Naive thymus-derived CD8-positive, alpha-beta T cell (primary cell): Measurements from ENCODE around the gene UGGT2. TPM values are rescaled to one million over a fixed set of nuclear protein-coding genes. Genes with fewer than 3 reads are reported as not detected.

Source experiments
- ATAC-seq, 2 donors: fragments of 150-1000 bp; cut with Tn5 transposase in 1 of 2; sonication (Bioruptor Pico), chemical (Tn5 transposase) in 1 of 2; 1 replicate in 1 of 2; 2 replicates in 1 of 2; pipeline ENCODE4 v1.10.0; 2021; ENCODE audit warnings: mild to moderate bottlenecking in 2 of 2, moderate library complexity in 2 of 2
- POLR2A ChIA-PET: fragments of 350-600 bp; sonication (Branson Sonifier 250); formaldehyde crosslinking; loops from one replicate; lab custom pipeline; 2021; ENCODE audit warnings: antibody characterized with exemption; lab: Charles Lee
- DNase-seq, 10 donors: peaks; one replicate each; pipeline versions ENCODE4 v3.0.0 to v3.0.0-alpha.2; 2020 to 2022
- H3K27ac Mint-ChIP-seq, 10 donors: one replicate each; pipeline ENCODE4 v1.8.0; 2020 to 2022; ENCODE audit warnings: mild to moderate bottlenecking in 10 of 10, mixed read lengths in 10 of 10, moderate library complexity in 4 of 10, inconsistent platforms in 1 of 10
- H3K27me3 Mint-ChIP-seq, 5 donors: one replicate each; pipeline ENCODE4 v1.8.0; 2021 to 2022; ENCODE audit warnings: mixed read lengths in 5 of 5
- H3K36me3 Mint-ChIP-seq, 3 donors: one replicate each; pipeline ENCODE4 v1.8.0; 2020 to 2022; ENCODE audit warnings: mixed read lengths in 3 of 3, mild to moderate bottlenecking in 2 of 3, inconsistent platforms in 1 of 3
- H3K4me1 Mint-ChIP-seq, 4 donors: one replicate each; pipeline ENCODE4 v1.8.0; 2021 to 2022; ENCODE audit warnings: mixed read lengths in 4 of 4
- H3K4me3 Mint-ChIP-seq, 10 donors: one replicate each; pipeline ENCODE4 v1.8.0; 2020 to 2022; ENCODE audit warnings: mild to moderate bottlenecking in 10 of 10, mixed read lengths in 10 of 10, moderate library complexity in 6 of 10, inconsistent platforms in 1 of 10
- H3K9me3 Mint-ChIP-seq, 9 donors: one replicate each; pipeline ENCODE4 v1.8.0; 2020 to 2022; ENCODE audit warnings: mixed read lengths in 9 of 9, mild to moderate bottlenecking in 3 of 9, inconsistent platforms in 1 of 9, moderate library complexity in 1 of 9
- polyA plus RNA-seq, 3 donors: library from polyadenylated mRNA; unstranded; fragments of 300-500 nt; fragmentation: Illumina TruSeq; gene quantifications; one replicate each; pipeline ENCODE4 v1.2.3, GENCODE V29; 2021
- total RNA-seq, 8 experiments: library from RNA in 2 of 8; stranded (reverse) in 2 of 8; gene quantifications; one replicate each; pipeline ENCODE4 v1.2.3 and lab custom pipeline; 2021 to 2026

The UGGT2 gene, protein sequence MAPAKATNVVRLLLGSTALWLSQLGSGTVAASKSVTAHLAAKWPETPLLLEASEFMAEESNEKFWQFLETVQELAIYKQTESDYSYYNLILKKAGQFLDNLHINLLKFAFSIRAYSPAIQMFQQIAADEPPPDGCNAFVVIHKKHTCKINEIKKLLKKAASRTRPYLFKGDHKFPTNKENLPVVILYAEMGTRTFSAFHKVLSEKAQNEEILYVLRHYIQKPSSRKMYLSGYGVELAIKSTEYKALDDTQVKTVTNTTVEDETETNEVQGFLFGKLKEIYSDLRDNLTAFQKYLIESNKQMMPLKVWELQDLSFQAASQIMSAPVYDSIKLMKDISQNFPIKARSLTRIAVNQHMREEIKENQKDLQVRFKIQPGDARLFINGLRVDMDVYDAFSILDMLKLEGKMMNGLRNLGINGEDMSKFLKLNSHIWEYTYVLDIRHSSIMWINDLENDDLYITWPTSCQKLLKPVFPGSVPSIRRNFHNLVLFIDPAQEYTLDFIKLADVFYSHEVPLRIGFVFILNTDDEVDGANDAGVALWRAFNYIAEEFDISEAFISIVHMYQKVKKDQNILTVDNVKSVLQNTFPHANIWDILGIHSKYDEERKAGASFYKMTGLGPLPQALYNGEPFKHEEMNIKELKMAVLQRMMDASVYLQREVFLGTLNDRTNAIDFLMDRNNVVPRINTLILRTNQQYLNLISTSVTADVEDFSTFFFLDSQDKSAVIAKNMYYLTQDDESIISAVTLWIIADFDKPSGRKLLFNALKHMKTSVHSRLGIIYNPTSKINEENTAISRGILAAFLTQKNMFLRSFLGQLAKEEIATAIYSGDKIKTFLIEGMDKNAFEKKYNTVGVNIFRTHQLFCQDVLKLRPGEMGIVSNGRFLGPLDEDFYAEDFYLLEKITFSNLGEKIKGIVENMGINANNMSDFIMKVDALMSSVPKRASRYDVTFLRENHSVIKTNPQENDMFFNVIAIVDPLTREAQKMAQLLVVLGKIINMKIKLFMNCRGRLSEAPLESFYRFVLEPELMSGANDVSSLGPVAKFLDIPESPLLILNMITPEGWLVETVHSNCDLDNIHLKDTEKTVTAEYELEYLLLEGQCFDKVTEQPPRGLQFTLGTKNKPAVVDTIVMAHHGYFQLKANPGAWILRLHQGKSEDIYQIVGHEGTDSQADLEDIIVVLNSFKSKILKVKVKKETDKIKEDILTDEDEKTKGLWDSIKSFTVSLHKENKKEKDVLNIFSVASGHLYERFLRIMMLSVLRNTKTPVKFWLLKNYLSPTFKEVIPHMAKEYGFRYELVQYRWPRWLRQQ (N-terminal part only)
- total RNA-seq (not detected), polyA plus RNA-seq (not detected), total RNA-seq (lab: John Stamatoyannopoulos, UW) (0 to 0.43 (median 0) reads per million in 6 experiments)

- peaks cover 35 to 66% (median 50%) of the 10 kb centered on the region in 5 donors for H3K27me3 Mint-ChIP-seq
- H3K27ac Mint-ChIP-seq: no peak within 1 kb of the TSS
- peaks cover 1 to 49% (median 12%) of the 10 kb centered on the region in 9 donors for H3K9me3 Mint-ChIP-seq
- ATAC-seq (no peak), DNase-seq (peak in 1 of 10 donors; percentile 3)
- POLR2A ChIA-PET: no interaction called here
- peak within 1 kb of the TSS in 8 of 10 donors; percentile 43 to 70 (median 64) for H3K4me3 Mint-ChIP-seq
- peaks cover 4 to 12% (median 8%) of the 10 kb centered on the region in 4 donors for H3K4me1 Mint-ChIP-seq
- H3K36me3 Mint-ChIP-seq: peaks cover 0 to 11% (median 0%) of the 10 kb centered on the region in 3 donors
These were observed at the start of gene UGGT2 for GRCh38 chr13:96053003-96053703. Gene UGGT2 (minus strand): TSS chr13:96053401. CDS start chr13:96053312, 89 bp downstream.

- Mint-ChIP-seq H3K4me1 (no peaks in the 10 kb centered on the region), H3K27ac (no peak overlapping the region), H3K9me3 (peaks cover 0 to 12% (median 0%) of the 10 kb centered on the region in 9 donors), H3K4me3 (no peak overlapping the region), H3K27me3 (peaks cover 0 to 19% (median 4%) of the 10 kb centered on the region in 5 donors), H3K36me3 (no peaks in the 10 kb centered on the region)
- DNase-seq (no peak), ATAC-seq (no peak)
- POLR2A ChIA-PET: no interaction called here
These were observed 47.4 kb upstream of the UGGT2 start for GRCh38 chr13:96100457-96101220.

- H3K4me3 Mint-ChIP-seq: no peak overlapping the region
- DNase-seq: no peak
- H3K27me3 Mint-ChIP-seq: peaks cover 31 to 70% (median 37%) of the 10 kb centered on the region in 5 donors
- H3K27ac Mint-ChIP-seq: no peak overlapping the region
- H3K9me3 Mint-ChIP-seq: peaks cover 0 to 6% (median 0%) of the 10 kb centered on the region in 9 donors
- no peak for ATAC-seq
- H3K36me3 Mint-ChIP-seq: no peaks in the 10 kb centered on the region
- H3K4me1 Mint-ChIP-seq: peaks cover 0 to 15% (median 2%) of the 10 kb centered on the region in 4 donors
- POLR2A ChIA-PET: no interaction called here
These were observed 40.2 kb upstream of the UGGT2 start for GRCh38 chr13:96093296-96094006.

DNA sequence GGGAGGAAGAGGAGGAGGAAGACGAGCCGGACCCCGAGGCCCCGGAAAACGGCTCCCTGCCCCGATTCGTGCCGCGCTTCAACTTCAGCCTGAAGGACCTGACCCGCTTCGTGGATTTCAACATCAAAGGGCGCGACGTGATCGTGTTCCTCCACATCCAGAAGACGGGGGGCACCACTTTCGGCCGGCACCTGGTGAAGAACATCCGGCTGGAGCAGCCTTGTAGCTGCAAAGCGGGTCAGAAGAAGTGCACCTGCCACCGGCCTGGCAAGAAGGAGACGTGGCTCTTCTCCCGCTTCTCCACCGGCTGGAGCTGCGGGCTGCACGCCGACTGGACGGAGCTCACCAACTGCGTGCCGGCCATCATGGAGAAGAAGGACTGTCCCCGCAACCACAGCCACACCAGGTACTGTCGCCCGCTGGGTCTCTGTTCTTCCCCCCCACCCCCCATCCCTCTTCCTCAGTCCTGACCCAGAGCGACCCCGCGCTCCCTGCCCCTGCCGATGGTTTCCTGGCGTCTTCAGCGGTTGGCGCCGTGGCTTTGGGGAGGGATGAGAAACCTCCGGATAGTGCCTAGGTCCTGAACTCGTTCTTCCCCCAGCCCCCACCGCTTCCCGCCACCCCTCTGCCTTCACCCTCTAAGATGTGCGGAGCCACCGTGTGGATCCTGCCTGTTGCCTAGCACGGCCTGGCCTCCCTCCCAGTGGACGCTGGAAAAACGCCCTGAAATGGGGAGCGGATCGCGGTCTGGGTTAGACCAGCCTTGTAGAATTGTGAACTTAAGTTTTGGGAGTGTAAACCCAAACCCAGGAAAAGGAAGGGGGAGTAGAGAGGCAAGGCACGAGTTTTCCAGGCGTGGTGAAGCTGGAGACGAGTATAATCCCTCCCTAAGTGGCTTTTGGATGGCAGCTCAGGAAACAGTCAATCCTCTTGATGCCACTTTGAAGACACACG lies 38.2 kb upstream of the UGGT2 start:
- Mint-ChIP-seq H3K4me1 (peaks cover 0 to 15% (median 2%) of the 10 kb centered on the region in 4 donors), H3K27ac (no peak overlapping the region), H3K4me3 (peak overlapping the region in 2 of 10 donors; percentile 26 to 42), H3K27me3 (peaks cover 36 to 73% (median 48%) of the 10 kb centered on the region in 5 donors), H3K36me3 (no peaks in the 10 kb centered on the region), H3K9me3 (peaks cover 0 to 6% (median 0%) of the 10 kb centered on the region in 9 donors)
- DNase-seq (no peak), ATAC-seq (no peak)
- POLR2A ChIA-PET: no interaction called here

DNA sequence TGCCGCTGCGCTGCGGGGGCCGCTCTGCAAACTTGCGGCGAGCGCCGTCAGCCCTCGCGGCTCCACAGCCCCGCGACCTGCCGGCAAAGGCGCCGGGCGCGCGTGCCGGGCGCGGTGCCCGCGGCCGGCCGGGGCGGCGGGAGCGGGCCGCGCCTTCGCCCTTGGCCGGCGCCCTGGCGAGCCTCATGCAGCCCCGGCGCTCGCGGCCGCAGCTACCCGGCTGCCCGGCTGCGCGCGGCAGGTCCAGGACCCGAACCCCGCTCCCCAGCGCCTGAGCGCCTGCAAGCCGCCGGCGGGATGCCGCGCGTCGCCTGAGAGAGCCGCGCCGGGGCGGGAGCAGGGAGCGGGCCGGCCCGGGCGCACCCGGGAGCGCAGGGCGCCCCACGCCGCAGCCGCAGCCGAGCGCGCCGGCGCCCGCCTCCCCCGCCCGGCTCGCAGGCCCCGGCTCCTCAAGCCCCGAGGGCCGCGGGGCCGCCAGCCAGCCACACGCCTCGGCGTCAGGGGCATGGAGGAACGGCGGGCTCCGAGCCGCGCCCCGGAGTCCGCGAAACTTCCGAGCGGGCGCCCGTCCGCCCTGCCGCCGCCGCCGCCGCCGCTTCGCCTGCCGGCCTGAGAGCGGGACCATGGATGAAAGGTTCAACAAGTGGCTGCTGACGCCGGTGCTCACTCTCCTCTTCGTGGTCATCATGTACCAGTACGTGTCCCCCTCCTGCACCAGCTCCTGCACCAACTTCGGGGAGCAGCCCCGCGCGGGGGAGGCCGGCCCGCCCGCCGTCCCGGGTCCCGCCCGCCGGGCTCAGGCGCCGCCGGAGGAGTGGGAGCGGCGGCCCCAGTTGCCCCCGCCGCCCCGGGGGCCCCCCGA lies 37.3 kb upstream of the UGGT2 start:
- POLR2A ChIA-PET: no interaction called here
- no peak overlapping the region for H3K27ac Mint-ChIP-seq
- ATAC-seq (no peak), DNase-seq (no peak)
- H3K9me3 Mint-ChIP-seq: peaks cover 0 to 10% (median 1%) of the 10 kb centered on the region in 9 donors
- no peaks in the 10 kb centered on the region for H3K36me3 Mint-ChIP-seq
- H3K4me1 Mint-ChIP-seq: peaks cover 0 to 15% (median 2%) of the 10 kb centered on the region in 4 donors
- no peak overlapping the region for H3K4me3 Mint-ChIP-seq
- H3K27me3 Mint-ChIP-seq: peaks cover 40 to 78% (median 54%) of the 10 kb centered on the region in 5 donors

- Mint-ChIP-seq H3K27me3 (peaks cover 40 to 76% (median 58%) of the 10 kb centered on the region in 5 donors), H3K36me3 (no peaks in the 10 kb centered on the region), H3K4me3 (peak within 1 kb of the TSS in 5 of 10 donors; percentile 10 to 61 (median 42)), H3K9me3 (peaks cover 0 to 11% (median 1%) of the 10 kb centered on the region in 9 donors), H3K4me1 (peaks cover 0 to 15% (median 2%) of the 10 kb centered on the region in 4 donors), H3K27ac (no peak within 1 kb of the TSS)
- ATAC-seq: no peak
- POLR2A ChIA-PET: no interaction called here
- DNase-seq: no peak
These were observed 36.6 kb upstream of the UGGT2 start, which contains the start of gene HS6ST3 for GRCh38 chr13:96089749-96090239. Gene HS6ST3 (plus strand): TSS chr13:96090107.

- ATAC-seq: no peak
- peaks cover 40 to 70% (median 53%) of the 10 kb centered on the region in 5 donors for H3K27me3 Mint-ChIP-seq
- peak overlapping the region in 3 of 10 donors; percentile 14 to 52 (median 42) for H3K4me3 Mint-ChIP-seq
These were observed 35.9 kb upstream of the UGGT2 start for GRCh38 chr13:96089139-96089538.

DNA sequence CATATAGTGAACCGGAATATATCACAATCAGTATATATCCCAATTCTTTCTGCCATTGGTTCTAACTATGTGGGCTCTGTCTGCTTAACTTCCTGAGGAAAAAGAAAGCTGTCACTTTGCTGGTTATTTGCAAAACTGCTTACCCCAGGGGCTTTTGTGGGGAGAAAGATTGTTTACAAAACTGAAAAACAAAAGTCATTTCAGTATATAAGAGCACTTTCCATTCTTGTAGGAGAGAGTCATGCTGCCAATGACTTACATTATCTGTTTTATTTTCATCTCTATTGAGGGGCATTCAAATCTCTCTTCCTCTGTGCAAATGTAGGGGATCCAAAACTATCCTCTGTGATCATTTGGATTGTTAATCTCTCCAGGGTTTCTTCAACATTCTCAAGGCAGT lies 33.5 kb upstream of the UGGT2 start:
- Mint-ChIP-seq H3K4me1 (peaks cover 0 to 10% (median 2%) of the 10 kb centered on the region in 4 donors), H3K4me3 (no peak overlapping the region), H3K27ac (no peak overlapping the region), H3K9me3 (peaks cover 0 to 13% (median 2%) of the 10 kb centered on the region in 9 donors), H3K27me3 (peaks cover 28 to 46% (median 41%) of the 10 kb centered on the region in 5 donors), H3K36me3 (no peaks in the 10 kb centered on the region)
- no peak for DNase-seq
- no peak for ATAC-seq
- POLR2A ChIA-PET: no interaction called here

More at GRCh38 chr13:96089139-96089538, 35.9 kb upstream of the UGGT2 start:
- Mint-ChIP-seq H3K27ac (no peak overlapping the region), H3K4me1 (peaks cover 0 to 15% (median 2%) of the 10 kb centered on the region in 4 donors), H3K36me3 (no peaks in the 10 kb centered on the region), H3K9me3 (peaks cover 0 to 13% (median 1%) of the 10 kb centered on the region in 9 donors)
- POLR2A ChIA-PET: no interaction called here
- no peak for DNase-seq

DNA sequence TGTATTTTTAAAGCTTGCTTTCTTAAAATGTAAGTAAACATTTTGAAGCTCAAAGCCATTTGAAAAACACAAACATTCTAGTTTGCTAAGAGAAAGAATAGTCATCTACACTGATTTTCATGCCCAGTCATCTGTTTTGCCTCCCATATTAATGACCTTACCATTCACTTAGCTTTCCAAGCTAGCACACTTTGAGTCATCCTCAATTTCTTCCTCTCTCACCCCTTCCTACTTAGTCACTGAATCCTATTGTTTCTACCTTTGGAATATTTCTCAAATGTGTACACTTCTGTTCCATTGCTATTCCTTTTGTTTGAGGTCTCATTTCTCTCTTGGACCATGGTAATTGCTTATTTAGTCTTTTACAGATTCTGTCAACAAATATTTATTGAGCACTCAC lies 29.4 kb upstream of the UGGT2 start:
- Mint-ChIP-seq H3K9me3 (peaks cover 0 to 21% (median 5%) of the 10 kb centered on the region in 9 donors), H3K27me3 (peaks cover 6 to 23% (median 21%) of the 10 kb centered on the region in 5 donors)
- POLR2A ChIA-PET: no interaction called here

More for the DNA sequence above, 29.4 kb upstream of the UGGT2 start:
- Mint-ChIP-seq H3K4me1 (no peaks in the 10 kb centered on the region), H3K4me3 (no peak overlapping the region), H3K27ac (no peak overlapping the region), H3K36me3 (no peaks in the 10 kb centered on the region)
- no peak for DNase-seq
- no peak for ATAC-seq
